H9 (cell line): ENCODE results near the gene SPECC1L. TPM values are rescaled to one million over a fixed set of nuclear protein-coding genes. Genes with fewer than 3 reads are reported as not detected.

Experiments
- DNase-seq: peaks from one replicate; pipeline ENCODE4 v3.0.0-alpha.2; 2017
- H2AFZ ChIP-seq: one replicate; pipeline ENCODE4 v1.6.1; 2013; ENCODE audit warnings: mild to moderate bottlenecking, low read length, control low read depth, moderate library complexity
- H2AK5ac ChIP-seq: 2 replicates; pipeline ENCODE4 v1.6.1; 2013; ENCODE audit warnings: low read length, control low read depth, mixed read lengths; ENCODE audit not compliant: insufficient read length
- H2BK120ac ChIP-seq: one replicate; pipeline ENCODE4 v1.6.1; 2013; ENCODE audit warnings: low read depth, mild to moderate bottlenecking, low read length, control low read depth, inconsistent platforms; ENCODE audit not compliant: poor library complexity, severe bottlenecking
- H2BK12ac ChIP-seq: 2 replicates; pipeline ENCODE4 v1.6.1; 2013; ENCODE audit warnings: low read length, control low read depth, mixed read lengths, low read depth; ENCODE audit not compliant: insufficient read length
- H2BK15ac ChIP-seq: 2 replicates; pipeline ENCODE4 v1.6.1; 2013; ENCODE audit warnings: low read depth, low read length, control low read depth
- H2BK20ac ChIP-seq: one replicate; pipeline ENCODE4 v1.6.1; 2013; ENCODE audit warnings: low read depth, mild to moderate bottlenecking, low read length, control low read depth, inconsistent platforms; ENCODE audit not compliant: poor library complexity, severe bottlenecking
- H2BK5ac ChIP-seq: 2 replicates; pipeline ENCODE4 v1.6.1; 2013; ENCODE audit warnings: low read length, control low read depth, mixed read lengths; ENCODE audit not compliant: insufficient read length
- H3K14ac ChIP-seq: 2 replicates; pipeline ENCODE4 v1.6.1; 2013; ENCODE audit warnings: low read length, control low read depth; ENCODE audit not compliant: insufficient read depth
- H3K18ac ChIP-seq: 2 replicates; pipeline ENCODE4 v1.6.1; 2013; ENCODE audit warnings: low read depth, mild to moderate bottlenecking, mixed read lengths, low read length, control low read depth; ENCODE audit not compliant: insufficient read length
- H3K23ac ChIP-seq: 2 replicates; pipeline ENCODE4 v1.6.1; 2013; ENCODE audit warnings: low read length, control low read depth, mixed read lengths, low read depth; ENCODE audit not compliant: insufficient read length
- H3K23me2 ChIP-seq: 2 replicates; pipeline ENCODE4 v1.6.1; 2013; ENCODE audit warnings: low read depth, mild to moderate bottlenecking, mixed read lengths, low read length, control low read depth; ENCODE audit not compliant: insufficient read length, poor library complexity, severe bottlenecking
- H3K27ac ChIP-seq: 2 replicates; pipeline ENCODE4 v1.5.1; 2013; ENCODE audit warnings: low read length, control low read depth, mixed read lengths, low read depth; ENCODE audit not compliant: insufficient read length
- H3K27me3 ChIP-seq: 2 replicates; pipeline ENCODE4 v1.6.1; 2013; ENCODE audit warnings: low read length, control low read depth, inconsistent platforms; ENCODE audit not compliant: insufficient read depth
- H3K4ac ChIP-seq: 2 replicates; pipeline ENCODE4 v1.6.1; 2013; ENCODE audit warnings: low read depth, mild to moderate bottlenecking, control low read depth, inconsistent platforms, low read length, moderate library complexity
- H3K4me1 ChIP-seq: 2 replicates; pipeline ENCODE4 v1.6.1; 2013; ENCODE audit warnings: low read length, control low read depth, inconsistent platforms; ENCODE audit not compliant: insufficient read depth
- H3K4me2 ChIP-seq: 2 replicates; pipeline ENCODE4 v1.6.1; 2013; ENCODE audit warnings: low read length, control low read depth, mixed read lengths; ENCODE audit not compliant: insufficient read length, insufficient read depth
- H3K56ac ChIP-seq: 2 replicates; pipeline ENCODE4 v1.6.1; 2013; ENCODE audit warnings: low read depth, mild to moderate bottlenecking, mixed read lengths, low read length, control low read depth; ENCODE audit not compliant: insufficient read length
- H3K79me1 ChIP-seq: 2 replicates; pipeline ENCODE4 v1.6.1; 2013; ENCODE audit warnings: low read depth, mild to moderate bottlenecking, moderate library complexity, low read length, control low read depth, inconsistent platforms; ENCODE audit not compliant: insufficient read depth, poor library complexity, severe bottlenecking
- H3K79me2 ChIP-seq: 2 replicates; pipeline ENCODE4 v1.6.1; 2013; ENCODE audit warnings: low read length, control low read depth, inconsistent platforms; ENCODE audit not compliant: insufficient read depth
- H3K9ac ChIP-seq: 2 replicates; pipeline ENCODE4 v1.6.1; 2013; ENCODE audit warnings: low read length, control low read depth, mixed read lengths; ENCODE audit not compliant: insufficient read length; ENCODE audit errors: extremely low read depth
- H3K9me3 ChIP-seq: one replicate; pipeline ENCODE4 v1.6.1; 2013; ENCODE audit warnings: low read depth, low read length, inconsistent platforms; ENCODE audit not compliant: control insufficient read depth
- H3T11ph ChIP-seq: one replicate; pipeline ENCODE4 v1.6.1; 2013; ENCODE audit warnings: mild to moderate bottlenecking, low read length, control low read depth, inconsistent platforms
- H4K20me1 ChIP-seq: one replicate; pipeline ENCODE4 v1.6.1; 2013; ENCODE audit not compliant: control insufficient read depth, insufficient read length, insufficient read depth
- H4K5ac ChIP-seq: 2 replicates; pipeline ENCODE4 v1.6.1; 2013; ENCODE audit warnings: low read depth, mild to moderate bottlenecking, mixed read lengths, low read length, control low read depth; ENCODE audit not compliant: insufficient read length
- H4K8ac ChIP-seq: replicated peaks from 2 replicates; pipeline ENCODE4 v1.6.1; 2013; ENCODE audit warnings: low read length, control low read depth, mixed read lengths, low read depth; ENCODE audit not compliant: insufficient read length
- H4K91ac ChIP-seq: 2 replicates; pipeline ENCODE4 v1.6.1; 2013; ENCODE audit warnings: low read depth, mild to moderate bottlenecking, moderate library complexity, mixed read lengths, low read length, control low read depth; ENCODE audit not compliant: insufficient read length
- H3K27ac Mint-ChIP-seq, 3 experiments: 2 replicates in 2 of 3; 3 replicates in 1 of 3; pipeline ENCODE4 v1.8.0; 2020 to 2021; ENCODE audit warnings: mixed read lengths in 3 of 3, mild to moderate bottlenecking in 1 of 3, moderate library complexity in 1 of 3
- H3K27me3 Mint-ChIP-seq: 2 replicates; pipeline ENCODE4 v1.8.0; 2021; ENCODE audit warnings: low read depth, mild to moderate bottlenecking, moderate library complexity, mixed read lengths
- H3K36me3 Mint-ChIP-seq, 3 experiments: 2 replicates in 2 of 3; 3 replicates in 1 of 3; pipeline ENCODE4 v1.8.0; 2020 to 2021; ENCODE audit warnings: low read depth in 3 of 3, mixed read lengths in 3 of 3; ENCODE audit not compliant: insufficient read depth in 1 of 3
- H3K4me1 Mint-ChIP-seq, 2 experiments: 2 replicates each; pipeline ENCODE4 v1.8.0; 2020; ENCODE audit warnings: mixed read lengths in 2 of 2
- H3K4me3 Mint-ChIP-seq, 2 experiments: 2 replicates in 1 of 2; 3 replicates in 1 of 2; pipeline ENCODE4 v1.8.0; 2020 to 2021; ENCODE audit warnings: mild to moderate bottlenecking in 2 of 2, mixed read lengths in 2 of 2, moderate library complexity in 1 of 2
- H3K9me3 Mint-ChIP-seq, 2 experiments: 2 replicates in 1 of 2; 3 replicates in 1 of 2; pipeline ENCODE4 v1.8.0; 2020; ENCODE audit warnings: mild to moderate bottlenecking in 2 of 2, mixed read lengths in 2 of 2, moderate library complexity in 1 of 2
- WGBS: extraction: QIAGEN DNeasy Blood & Tissue Kit; methylation state at CpG from one replicate; pipeline ENCODE4 v1.1.7; 2013; ENCODE audit warnings: missing lambda C conversion rate, low lambda C conversion rate, mixed read lengths; ENCODE audit not compliant: insufficient read length; ENCODE audit errors: extremely low coverage; 5-methylcytosine and 5-hydroxymethylcytosine counted together
- total RNA-seq: library from RNA; stranded (reverse); gene quantifications from 2 replicates; pipeline ENCODE4 v1.2.1, GENCODE V29; 2021
- TF ChIP-seq, protein P1 (sequence below): fragments of 200-600 bp; sonication (generic); conservative IDR thresholded peaks from 3 replicates; pipeline ENCODE4 v1.8.0; 2021; ENCODE audit warnings: antibody characterized with exemption, mild to moderate bottlenecking

SPECC1L gene
- total RNA-seq, 1 experiment from 2014 or later = 57.1 TPM

DNA sequence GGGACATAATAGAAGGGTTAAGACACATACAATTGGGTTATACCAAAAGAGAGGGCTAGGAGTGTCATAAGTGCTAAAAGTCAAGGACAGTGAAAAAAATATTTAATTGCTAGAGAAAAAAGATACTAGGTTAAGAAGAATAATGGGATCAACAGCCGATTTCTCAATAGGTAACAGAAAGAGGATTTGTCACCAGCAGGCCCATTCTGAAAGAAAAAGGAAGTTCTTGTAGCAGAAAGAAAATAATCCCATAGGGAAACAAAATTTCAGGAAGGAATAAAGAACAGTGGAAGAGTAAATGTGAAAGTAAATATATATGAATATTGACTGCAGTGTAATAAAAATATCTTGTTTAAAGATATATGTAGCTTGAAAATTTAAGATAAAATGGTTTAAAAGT, 113.5 kb downstream of the SPECC1L start:
- no peak overlapping the region for H3K4me3 Mint-ChIP-seq
- H3T11ph ChIP-seq = no peak overlapping the region
- H4K20me1 ChIP-seq = no peaks in the 10 kb centered on the region
- no peak overlapping the region for H3K27ac Mint-ChIP-seq
- no peak overlapping the region for H3K14ac ChIP-seq
- H3K4me1 Mint-ChIP-seq = no peaks in the 10 kb centered on the region
- no peaks in the 10 kb centered on the region for H3K4me1 ChIP-seq
- H3K9me3 Mint-ChIP-seq = no peaks in the 10 kb centered on the region
- no peak overlapping the region for H3K4me2 ChIP-seq
- no peaks in the 10 kb centered on the region for H3K27me3 Mint-ChIP-seq
- TF ChIP-seq, protein P1, sequence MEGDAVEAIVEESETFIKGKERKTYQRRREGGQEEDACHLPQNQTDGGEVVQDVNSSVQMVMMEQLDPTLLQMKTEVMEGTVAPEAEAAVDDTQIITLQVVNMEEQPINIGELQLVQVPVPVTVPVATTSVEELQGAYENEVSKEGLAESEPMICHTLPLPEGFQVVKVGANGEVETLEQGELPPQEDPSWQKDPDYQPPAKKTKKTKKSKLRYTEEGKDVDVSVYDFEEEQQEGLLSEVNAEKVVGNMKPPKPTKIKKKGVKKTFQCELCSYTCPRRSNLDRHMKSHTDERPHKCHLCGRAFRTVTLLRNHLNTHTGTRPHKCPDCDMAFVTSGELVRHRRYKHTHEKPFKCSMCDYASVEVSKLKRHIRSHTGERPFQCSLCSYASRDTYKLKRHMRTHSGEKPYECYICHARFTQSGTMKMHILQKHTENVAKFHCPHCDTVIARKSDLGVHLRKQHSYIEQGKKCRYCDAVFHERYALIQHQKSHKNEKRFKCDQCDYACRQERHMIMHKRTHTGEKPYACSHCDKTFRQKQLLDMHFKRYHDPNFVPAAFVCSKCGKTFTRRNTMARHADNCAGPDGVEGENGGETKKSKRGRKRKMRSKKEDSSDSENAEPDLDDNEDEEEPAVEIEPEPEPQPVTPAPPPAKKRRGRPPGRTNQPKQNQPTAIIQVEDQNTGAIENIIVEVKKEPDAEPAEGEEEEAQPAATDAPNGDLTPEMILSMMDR = no peak
- no peak overlapping the region for H3K56ac ChIP-seq
- H3K9ac ChIP-seq = no peak overlapping the region
- no peak overlapping the region for H3K23ac ChIP-seq
- no peak overlapping the region for H2BK20ac ChIP-seq
- no peak for DNase-seq
- H4K5ac ChIP-seq = no peak overlapping the region
- H2BK120ac ChIP-seq = no peak overlapping the region
- no peak overlapping the region for H3K27ac ChIP-seq
- no peak overlapping the region for H2BK15ac ChIP-seq
- WGBS = no CpG with 5 or more reads among the region's 1 CpG
- H4K8ac ChIP-seq = no peak overlapping the region
- H3K18ac ChIP-seq = no peak overlapping the region
- H3K9me3 ChIP-seq = no peaks in the 10 kb centered on the region
- no peaks in the 10 kb centered on the region for H3K23me2 ChIP-seq
- peaks cover 6 to 21% (median 9%) of the 10 kb centered on the region in 3 experiments; a peak in 6 of 7 replicates for H3K36me3 Mint-ChIP-seq
- no peak overlapping the region for H3K4ac ChIP-seq
- no peak overlapping the region for H2AK5ac ChIP-seq
- no peak overlapping the region for H2AFZ ChIP-seq
- H2BK12ac ChIP-seq = no peak overlapping the region
- no peaks in the 10 kb centered on the region for H3K79me1 ChIP-seq
- H4K91ac ChIP-seq = no peak overlapping the region
- H3K27me3 ChIP-seq = no peaks in the 10 kb centered on the region
- H2BK5ac ChIP-seq = no peak overlapping the region
- H3K79me2 ChIP-seq = no peaks in the 10 kb centered on the region
